Osteoblast (primary cell): ENCODE data around the gene KIF16B. TPM values are rescaled to one million over a fixed set of nuclear protein-coding genes. Genes with fewer than 3 reads are reported as not detected.

Experiments used
- DNase-seq: peaks from one replicate; pipeline ENCODE4 v3.0.0; 2011; ENCODE audit warnings: low spot score, mixed read lengths; ENCODE audit not compliant: insufficient read length; ENCODE audit errors: missing footprints
- H2AFZ ChIP-seq: 2 replicates; pipeline ENCODE4 v1.6.0; 2011; ENCODE audit warnings: mild to moderate bottlenecking, low read length
- H3K27ac ChIP-seq: 2 replicates; pipeline ENCODE4 v1.5.1; 2011; ENCODE audit warnings: mild to moderate bottlenecking, low read depth, low read length, moderate library complexity
- H3K27me3 ChIP-seq: 2 replicates; pipeline ENCODE4 v1.6.0; 2012; ENCODE audit warnings: mild to moderate bottlenecking, control low read depth, inconsistent platforms, low read length, moderate library complexity; ENCODE audit not compliant: insufficient read depth
- H3K36me3 ChIP-seq: 2 replicates; pipeline ENCODE4 v1.5.1; 2011; ENCODE audit warnings: mild to moderate bottlenecking, low read length, control low read depth, moderate library complexity; ENCODE audit not compliant: insufficient read depth
- H3K4me1 ChIP-seq: 2 replicates; pipeline ENCODE4 v1.5.1; 2011; ENCODE audit warnings: mild to moderate bottlenecking, low read length, control low read depth, moderate library complexity; ENCODE audit not compliant: insufficient read depth
- H3K4me2 ChIP-seq: 2 replicates; pipeline ENCODE4 v1.6.0; 2011; ENCODE audit warnings: mild to moderate bottlenecking, low read length; ENCODE audit not compliant: insufficient read depth
- H3K4me3 ChIP-seq: fragments of 200-600 bp; sonication (generic); 3 replicates; pipeline ENCODE4 v1.5.1; 2012; ENCODE audit warnings: mild to moderate bottlenecking, low read length, inconsistent platforms; ENCODE audit not compliant: insufficient read depth
- H3K79me2 ChIP-seq: 2 replicates; pipeline ENCODE4 v1.6.0; 2012; ENCODE audit warnings: mild to moderate bottlenecking, low read length, control low read depth, inconsistent platforms; ENCODE audit not compliant: insufficient read depth
- H3K9me3 ChIP-seq: 2 replicates; pipeline ENCODE4 v1.5.1; 2011; ENCODE audit warnings: low read depth, low read length, control low read depth
- H4K20me1 ChIP-seq: 2 replicates; pipeline ENCODE4 v1.6.0; 2012; ENCODE audit warnings: mild to moderate bottlenecking, low read length, control low read depth; ENCODE audit not compliant: insufficient read depth
- total RNA-seq: library from RNA; depleted of rRNA; stranded (reverse); fragments of >200 nt; gene quantifications from 2 replicates; pipeline ENCODE4 v1.2.3, GENCODE V29; 2012
- TF ChIP-seq, protein P1 (sequence below): IDR thresholded peaks from 2 replicates; pipeline ENCODE4 v1.5.1; 2011; ENCODE audit warnings: mild to moderate bottlenecking, low read depth, low read length, moderate library complexity; ENCODE audit errors: extremely low read depth

KIF16B gene
- total RNA-seq, 1 donor = 9.0 TPM

DNA sequence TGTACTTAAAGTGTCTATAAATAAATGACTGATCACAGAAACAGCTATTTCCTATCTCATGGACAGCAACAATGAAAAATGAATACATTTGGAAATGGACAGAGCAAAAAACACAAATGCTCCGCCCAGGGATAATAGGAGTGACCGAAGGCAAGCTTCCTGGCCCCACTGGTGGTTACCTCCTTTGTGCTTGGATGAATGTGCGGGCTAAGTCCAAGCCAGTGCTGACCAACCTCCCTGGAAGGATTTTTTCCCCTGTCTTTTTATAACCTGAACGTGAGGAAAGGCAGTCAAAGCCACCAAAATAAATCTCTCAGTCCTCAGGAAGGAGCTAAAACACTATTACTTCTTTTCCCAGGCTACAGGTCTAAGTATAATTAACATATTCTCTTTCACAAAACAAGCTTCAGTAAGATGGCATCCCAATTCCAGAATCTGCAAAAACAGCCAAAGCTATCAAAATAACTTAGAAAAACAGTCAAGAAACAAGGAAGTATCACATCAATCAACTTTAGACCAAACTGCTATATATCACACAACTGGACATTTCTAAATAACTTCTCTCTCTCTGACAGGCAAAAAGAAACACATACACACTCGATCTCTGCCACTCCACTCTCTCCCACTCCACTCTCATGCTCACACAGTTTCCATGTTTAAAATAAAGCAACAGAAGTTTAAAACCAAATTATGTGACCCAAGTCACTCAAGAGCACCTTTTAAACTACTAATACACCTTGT is 10.0 kb downstream of the KIF16B start:
- Histone ChIP-seq H3K4me3 (no peak overlapping the region), H3K4me1 (peaks cover 17% of the 10 kb centered on the region), H3K36me3 (no peaks in the 10 kb centered on the region), H4K20me1 (peaks cover 2% of the 10 kb centered on the region), H2AFZ (no peak overlapping the region), H3K27me3 (no peaks in the 10 kb centered on the region), H3K79me2 (peaks cover 45% of the 10 kb centered on the region), H3K9me3 (no peaks in the 10 kb centered on the region), H3K27ac (no peak overlapping the region), H3K4me2 (no peak overlapping the region)
- no peak for DNase-seq
- TF ChIP-seq, protein P1, sequence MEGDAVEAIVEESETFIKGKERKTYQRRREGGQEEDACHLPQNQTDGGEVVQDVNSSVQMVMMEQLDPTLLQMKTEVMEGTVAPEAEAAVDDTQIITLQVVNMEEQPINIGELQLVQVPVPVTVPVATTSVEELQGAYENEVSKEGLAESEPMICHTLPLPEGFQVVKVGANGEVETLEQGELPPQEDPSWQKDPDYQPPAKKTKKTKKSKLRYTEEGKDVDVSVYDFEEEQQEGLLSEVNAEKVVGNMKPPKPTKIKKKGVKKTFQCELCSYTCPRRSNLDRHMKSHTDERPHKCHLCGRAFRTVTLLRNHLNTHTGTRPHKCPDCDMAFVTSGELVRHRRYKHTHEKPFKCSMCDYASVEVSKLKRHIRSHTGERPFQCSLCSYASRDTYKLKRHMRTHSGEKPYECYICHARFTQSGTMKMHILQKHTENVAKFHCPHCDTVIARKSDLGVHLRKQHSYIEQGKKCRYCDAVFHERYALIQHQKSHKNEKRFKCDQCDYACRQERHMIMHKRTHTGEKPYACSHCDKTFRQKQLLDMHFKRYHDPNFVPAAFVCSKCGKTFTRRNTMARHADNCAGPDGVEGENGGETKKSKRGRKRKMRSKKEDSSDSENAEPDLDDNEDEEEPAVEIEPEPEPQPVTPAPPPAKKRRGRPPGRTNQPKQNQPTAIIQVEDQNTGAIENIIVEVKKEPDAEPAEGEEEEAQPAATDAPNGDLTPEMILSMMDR = no peak

DNA sequence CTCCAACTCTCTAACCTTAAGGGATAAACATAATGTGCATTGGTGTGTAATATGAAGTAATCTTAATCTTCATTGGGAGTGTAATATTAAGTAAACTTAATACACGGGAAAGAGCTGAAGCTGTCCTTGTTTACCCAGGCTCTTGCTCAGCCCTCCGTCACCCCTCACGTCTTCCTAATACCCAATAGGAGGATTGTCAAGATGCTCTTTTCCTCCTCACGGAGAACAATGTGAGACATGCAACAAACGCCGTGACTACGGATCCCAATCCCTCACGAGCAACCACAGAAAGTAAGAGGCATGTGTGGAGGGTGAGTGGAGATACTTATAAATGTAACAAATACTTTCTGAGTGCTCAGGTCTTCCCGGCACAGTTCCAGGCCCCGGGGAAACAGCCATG is 11.0 kb downstream of the KIF16B start:
- H3K79me2 ChIP-seq = peaks cover 38% of the 10 kb centered on the region
- peaks cover 2% of the 10 kb centered on the region for H4K20me1 ChIP-seq
- no peak overlapping the region for H2AFZ ChIP-seq
- no peak overlapping the region for H3K4me3 ChIP-seq
- no peaks in the 10 kb centered on the region for H3K36me3 ChIP-seq
- no peaks in the 10 kb centered on the region for H3K27me3 ChIP-seq
- peaks cover 17% of the 10 kb centered on the region for H3K4me1 ChIP-seq
- H3K27ac ChIP-seq = no peak overlapping the region
- H3K4me2 ChIP-seq = no peak overlapping the region
- TF ChIP-seq, protein P1 = no peak
- no peaks in the 10 kb centered on the region for H3K9me3 ChIP-seq
- DNase-seq = peak; percentile 29

DNA sequence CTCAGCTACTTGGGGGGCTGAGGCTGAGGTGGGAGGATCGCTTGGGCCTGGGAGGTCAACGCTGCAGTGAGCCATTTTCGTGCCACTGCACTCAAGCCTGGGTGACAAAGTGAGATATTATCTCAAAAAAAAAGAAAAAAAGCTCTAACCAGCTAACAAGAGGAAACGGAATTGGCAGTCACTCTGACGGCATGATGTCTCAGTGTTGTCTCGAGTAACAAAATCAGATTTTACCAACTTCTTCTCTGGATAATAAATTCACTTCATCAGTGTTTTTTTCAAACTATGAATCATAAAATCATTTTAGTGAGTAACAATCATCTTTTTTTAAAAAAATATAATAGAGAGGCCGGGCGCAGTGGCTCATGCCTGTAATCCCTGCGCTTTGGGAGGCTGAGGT is 12.6 kb downstream of the KIF16B start:
- DNase-seq = peak; percentile 48
- TF ChIP-seq, protein P1 = no peak
- Histone ChIP-seq H3K4me1 (peaks cover 27% of the 10 kb centered on the region), H3K4me3 (no peak overlapping the region), H3K36me3 (no peaks in the 10 kb centered on the region), H3K4me2 (no peak overlapping the region), H3K27me3 (no peaks in the 10 kb centered on the region), H3K27ac (peak overlapping the region; percentile 56), H2AFZ (no peak overlapping the region), H3K79me2 (peaks cover 31% of the 10 kb centered on the region), H4K20me1 (no peaks in the 10 kb centered on the region), H3K9me3 (no peaks in the 10 kb centered on the region)

DNA sequence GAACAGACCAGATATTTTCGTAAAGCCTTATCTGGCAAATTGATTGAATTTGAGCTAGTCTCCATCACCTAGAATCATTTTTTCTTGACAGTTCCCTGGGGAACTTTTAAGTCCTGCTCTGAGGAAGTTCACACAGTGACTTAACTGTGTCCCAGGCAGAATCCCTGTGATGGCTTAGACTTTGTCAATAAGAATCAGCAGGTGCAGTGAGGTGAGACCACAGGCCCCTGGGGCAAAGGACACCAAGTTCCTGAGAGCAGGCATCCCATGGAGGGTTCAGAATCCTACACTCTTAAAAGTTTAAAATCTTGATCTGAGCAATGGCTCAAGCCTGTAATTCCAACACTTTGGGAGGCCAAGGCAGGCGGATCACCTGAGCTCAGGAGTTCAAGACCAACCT is 13.0 kb downstream of the KIF16B start:
- H3K4me3 ChIP-seq = no peak overlapping the region
- no peak overlapping the region for H3K4me2 ChIP-seq
- no peaks in the 10 kb centered on the region for H4K20me1 ChIP-seq
- H3K27me3 ChIP-seq = no peaks in the 10 kb centered on the region
- peaks cover 27% of the 10 kb centered on the region for H3K4me1 ChIP-seq
- no peaks in the 10 kb centered on the region for H3K36me3 ChIP-seq
- TF ChIP-seq, protein P1 = no peak
- H3K27ac ChIP-seq = peak overlapping the region; percentile 56
- H3K79me2 ChIP-seq = peaks cover 28% of the 10 kb centered on the region
- no peak overlapping the region for H2AFZ ChIP-seq
- no peaks in the 10 kb centered on the region for H3K9me3 ChIP-seq
- DNase-seq = no peak
